Neuronal stem cell (in vitro differentiated cells): ENCODE data around the gene HTD2.

Experiments used
- DNase-seq: peaks from one replicate; pipeline ENCODE4 v3.0.0-alpha.2; 2013; ENCODE audit warnings: low spot score
- H2AFZ ChIP-seq: one replicate; pipeline ENCODE4 v1.6.1; 2013; ENCODE audit warnings: mild to moderate bottlenecking, low read length, inconsistent platforms
- H2AK5ac ChIP-seq: 2 replicates; pipeline ENCODE4 v1.6.1; 2013; ENCODE audit warnings: low read depth, mild to moderate bottlenecking, inconsistent platforms, low read length, moderate library complexity, mixed read lengths
- H2BK120ac ChIP-seq: 2 replicates; pipeline ENCODE4 v1.6.1; 2013; ENCODE audit warnings: low read depth, mild to moderate bottlenecking, inconsistent platforms, low read length, moderate library complexity, mixed read lengths
- H2BK12ac ChIP-seq: one replicate; pipeline ENCODE4 v1.6.1; 2013; ENCODE audit warnings: low read length, inconsistent platforms
- H2BK15ac ChIP-seq: 2 replicates; pipeline ENCODE4 v1.6.1; 2013; ENCODE audit warnings: mild to moderate bottlenecking, low read length, inconsistent platforms, mixed read lengths
- H2BK5ac ChIP-seq: one replicate; pipeline ENCODE4 v1.6.1; 2013; ENCODE audit warnings: inconsistent platforms, mild to moderate bottlenecking, low read length, moderate library complexity
- H3K14ac ChIP-seq: one replicate; pipeline ENCODE4 v1.6.1; 2013; ENCODE audit warnings: low read length, inconsistent platforms
- H3K18ac ChIP-seq: 2 replicates; pipeline ENCODE4 v1.6.1; 2013; ENCODE audit warnings: low read length, inconsistent platforms
- H3K23ac ChIP-seq: 2 replicates; pipeline ENCODE4 v1.6.1; 2013; ENCODE audit warnings: low read depth, mild to moderate bottlenecking, mixed read lengths, low read length, inconsistent platforms; ENCODE audit not compliant: poor library complexity
- H3K27ac ChIP-seq: replicated peaks from 3 replicates; pipeline ENCODE4 v1.5.1; 2013; ENCODE audit warnings: low read length, inconsistent platforms
- H3K27me3 ChIP-seq, 3 experiments: 2 replicates each; pipeline ENCODE4 v1.6.1; 2013; ENCODE audit warnings: low read length in 3 of 3, mild to moderate bottlenecking in 2 of 3, inconsistent platforms in 1 of 3, low read depth in 1 of 3, mixed read lengths in 1 of 3, moderate library complexity in 1 of 3; ENCODE audit not compliant: control insufficient read depth in 3 of 3, insufficient read depth in 3 of 3
- H3K36me3 ChIP-seq, 2 donors: replicated peaks in 1 of 2; 2 replicates each; pipeline ENCODE4 v1.6.1; 2013; ENCODE audit warnings: low read length in 2 of 2; ENCODE audit not compliant: control insufficient read depth in 2 of 2, insufficient read depth in 2 of 2
- H3K4ac ChIP-seq: 2 replicates; pipeline ENCODE4 v1.6.1; 2013; ENCODE audit warnings: inconsistent platforms, mild to moderate bottlenecking, low read length, moderate library complexity
- H3K4me1 ChIP-seq, 2 donors: 1 replicate in 1 of 2; 2 replicates in 1 of 2; pipeline ENCODE4 v1.6.1; 2013; ENCODE audit warnings: low read length in 2 of 2, low read depth in 1 of 2; ENCODE audit not compliant: control insufficient read depth in 2 of 2, insufficient read depth in 1 of 2
- H3K4me2 ChIP-seq: one replicate; pipeline ENCODE4 v1.6.1; 2013; ENCODE audit warnings: mild to moderate bottlenecking, low read length, inconsistent platforms; ENCODE audit not compliant: insufficient read depth, poor library complexity, severe bottlenecking
- H3K4me3 ChIP-seq, 2 donors: 2 replicates each; pipeline ENCODE4 v1.5.1; 2013; ENCODE audit warnings: low read length in 2 of 2, mild to moderate bottlenecking in 2 of 2, inconsistent platforms in 1 of 2, moderate library complexity in 1 of 2
- H3K79me1 ChIP-seq: one replicate; pipeline ENCODE4 v1.6.1; 2013; ENCODE audit warnings: low read depth, mild to moderate bottlenecking, inconsistent platforms, low read length, moderate library complexity
- H3K9ac ChIP-seq: one replicate; pipeline ENCODE4 v1.6.1; 2013; ENCODE audit warnings: mild to moderate bottlenecking, low read depth, low read length, inconsistent platforms; ENCODE audit not compliant: poor library complexity
- H3K9me3 ChIP-seq, 2 donors: replicated peaks in 1 of 2; 2 replicates each; pipeline versions ENCODE3 to v1.6.1; 2013; ENCODE audit warnings: low read length in 2 of 2, mild to moderate bottlenecking in 2 of 2, inconsistent platforms in 1 of 2, low read depth in 1 of 2, mixed read lengths in 1 of 2, moderate library complexity in 1 of 2; ENCODE audit not compliant: control insufficient read depth in 2 of 2, insufficient read depth in 1 of 2
- H4K8ac ChIP-seq: one replicate; pipeline ENCODE4 v1.6.1; 2013; ENCODE audit warnings: low read depth, mild to moderate bottlenecking, inconsistent platforms, low read length, moderate library complexity
- H4K91ac ChIP-seq: one replicate; pipeline ENCODE4 v1.6.1; 2013; ENCODE audit warnings: low read length, low read depth, mild to moderate bottlenecking, inconsistent platforms; ENCODE audit not compliant: poor library complexity
- WGBS, 2 donors: extraction: QIAGEN DNeasy Blood & Tissue Kit; methylation state at CpG; one replicate each; pipeline ENCODE4 v1.1.7; 2013; ENCODE audit warnings: missing lambda C conversion rate in 2 of 2, mixed read lengths in 1 of 2; ENCODE audit not compliant: insufficient read length in 2 of 2, insufficient replicate concordance in 1 of 2; ENCODE audit errors: extremely low coverage in 2 of 2; 5-methylcytosine and 5-hydroxymethylcytosine counted together

HTD2 gene

GRCh38 chr3:58356054-58356453, 49.7 kb downstream of the HTD2 start:
- H3K4me2 ChIP-seq = no peak overlapping the region
- no peak overlapping the region for H3K27ac ChIP-seq
- no peak overlapping the region for H2AK5ac ChIP-seq
- no peak overlapping the region for H2BK15ac ChIP-seq
- H3K18ac ChIP-seq = no peak overlapping the region
- H2BK12ac ChIP-seq = no peak overlapping the region
- no peak overlapping the region for H3K4me3 ChIP-seq
- H2BK120ac ChIP-seq = no peak overlapping the region
- no peaks in the 10 kb centered on the region for H3K36me3 ChIP-seq
- no peaks in the 10 kb centered on the region for H3K9me3 ChIP-seq
- no peaks in the 10 kb centered on the region for H3K27me3 ChIP-seq
- no peak overlapping the region for H3K23ac ChIP-seq
- no peak overlapping the region for H4K91ac ChIP-seq
- no peak overlapping the region for H3K4ac ChIP-seq
- DNase-seq = no peak
- H2BK5ac ChIP-seq = no peak overlapping the region
- no peaks in the 10 kb centered on the region for H3K4me1 ChIP-seq
- no peak overlapping the region for H4K8ac ChIP-seq
- no peak overlapping the region for H3K9ac ChIP-seq
- no peaks in the 10 kb centered on the region for H3K79me1 ChIP-seq
- H2AFZ ChIP-seq = no peak overlapping the region
- H3K14ac ChIP-seq = no peak overlapping the region
- whole genome bisulfite sequencing, 2 donors = no CpG with 5 or more reads among the region's 4 CpGs

- Histone ChIP-seq H2AK5ac (no peak overlapping the region), H3K4me3 (no peak overlapping the region), H3K9me3 (no peaks in the 10 kb centered on the region), H2BK5ac (no peak overlapping the region), H3K18ac (no peak overlapping the region), H2BK12ac (no peak overlapping the region), H3K79me1 (no peaks in the 10 kb centered on the region), H3K4ac (no peak overlapping the region), H4K8ac (no peak overlapping the region), H4K91ac (no peak overlapping the region), H2BK120ac (no peak overlapping the region), H2BK15ac (no peak overlapping the region), H3K4me2 (no peak overlapping the region), H3K27me3 (no peaks in the 10 kb centered on the region), H3K23ac (no peak overlapping the region), H3K36me3 (no peaks in the 10 kb centered on the region), H3K4me1 (no peaks in the 10 kb centered on the region), H3K27ac (no peak overlapping the region), H3K14ac (no peak overlapping the region), H3K9ac (no peak overlapping the region), H2AFZ (no peak overlapping the region)
- no CpG with 5 or more reads among the region's 3 CpGs for WGBS, 2 donors
- no peak for DNase-seq
Measured at GRCh38 chr3:58357402-58357801, 51.1 kb downstream of the HTD2 start.

- Histone ChIP-seq H3K4ac (no peak overlapping the region), H4K91ac (no peak overlapping the region), H3K9me3 (no peaks in the 10 kb centered on the region), H2BK5ac (no peak overlapping the region), H3K27me3 (no peaks in the 10 kb centered on the region), H2BK120ac (no peak overlapping the region), H4K8ac (no peak overlapping the region), H3K23ac (no peak overlapping the region), H2AK5ac (no peak overlapping the region), H3K79me1 (no peaks in the 10 kb centered on the region), H2BK15ac (no peak overlapping the region), H3K4me2 (no peak overlapping the region), H3K4me3 (no peak overlapping the region), H2BK12ac (no peak overlapping the region), H3K4me1 (no peaks in the 10 kb centered on the region), H2AFZ (no peak overlapping the region), H3K14ac (no peak overlapping the region), H3K27ac (no peak overlapping the region), H3K36me3 (no peaks in the 10 kb centered on the region), H3K9ac (no peak overlapping the region), H3K18ac (no peak overlapping the region)
- no peak for DNase-seq
- no CpG with 5 or more reads among the region's 3 CpGs for WGBS, 2 donors
Measured at GRCh38 chr3:58358092-58358491, 51.8 kb downstream of the HTD2 start.

- Histone ChIP-seq H4K91ac (no peak overlapping the region), H3K27me3 (no peaks in the 10 kb centered on the region), H3K4me3 (no peak overlapping the region), H3K79me1 (no peaks in the 10 kb centered on the region), H3K18ac (no peak overlapping the region), H2BK12ac (no peak overlapping the region), H3K36me3 (no peaks in the 10 kb centered on the region), H2BK15ac (no peak overlapping the region), H2AK5ac (no peak overlapping the region), H3K14ac (no peak overlapping the region), H3K4me2 (no peak overlapping the region), H2BK120ac (no peak overlapping the region), H2BK5ac (no peak overlapping the region), H3K27ac (no peak overlapping the region), H3K4me1 (no peaks in the 10 kb centered on the region), H4K8ac (no peak overlapping the region), H2AFZ (no peak overlapping the region), H3K9ac (no peak overlapping the region), H3K4ac (no peak overlapping the region), H3K23ac (no peak overlapping the region), H3K9me3 (no peaks in the 10 kb centered on the region)
- no CpG with 5 or more reads among the region's 4 CpGs for WGBS, 2 donors
- DNase-seq = no peak
Measured at GRCh38 chr3:58358808-58359207, 52.5 kb downstream of the HTD2 start.
